ENCODE results near the gene TTBK1.

DNA sequence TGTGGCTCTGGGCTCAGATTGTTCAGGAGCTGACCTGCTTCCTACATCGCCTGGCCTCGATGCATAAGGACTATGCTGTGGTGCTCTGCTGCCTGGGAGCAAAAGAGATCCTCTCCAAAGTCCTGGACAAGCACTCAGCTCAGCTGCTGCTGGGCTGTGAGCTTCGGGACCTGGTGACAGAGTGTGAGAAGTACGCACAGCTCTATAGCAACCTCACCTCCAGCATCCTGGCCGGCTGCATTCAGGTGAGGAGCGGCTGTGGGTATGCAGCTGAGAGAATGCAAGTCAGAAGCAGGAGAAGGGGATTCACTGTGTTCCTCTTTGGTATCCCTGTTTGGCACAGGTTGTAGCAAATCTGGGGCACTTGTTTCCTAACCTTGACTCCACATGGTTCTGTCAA, 43.4 kb upstream of the TTBK1 start:
- TF ChIP-seq, protein P1, sequence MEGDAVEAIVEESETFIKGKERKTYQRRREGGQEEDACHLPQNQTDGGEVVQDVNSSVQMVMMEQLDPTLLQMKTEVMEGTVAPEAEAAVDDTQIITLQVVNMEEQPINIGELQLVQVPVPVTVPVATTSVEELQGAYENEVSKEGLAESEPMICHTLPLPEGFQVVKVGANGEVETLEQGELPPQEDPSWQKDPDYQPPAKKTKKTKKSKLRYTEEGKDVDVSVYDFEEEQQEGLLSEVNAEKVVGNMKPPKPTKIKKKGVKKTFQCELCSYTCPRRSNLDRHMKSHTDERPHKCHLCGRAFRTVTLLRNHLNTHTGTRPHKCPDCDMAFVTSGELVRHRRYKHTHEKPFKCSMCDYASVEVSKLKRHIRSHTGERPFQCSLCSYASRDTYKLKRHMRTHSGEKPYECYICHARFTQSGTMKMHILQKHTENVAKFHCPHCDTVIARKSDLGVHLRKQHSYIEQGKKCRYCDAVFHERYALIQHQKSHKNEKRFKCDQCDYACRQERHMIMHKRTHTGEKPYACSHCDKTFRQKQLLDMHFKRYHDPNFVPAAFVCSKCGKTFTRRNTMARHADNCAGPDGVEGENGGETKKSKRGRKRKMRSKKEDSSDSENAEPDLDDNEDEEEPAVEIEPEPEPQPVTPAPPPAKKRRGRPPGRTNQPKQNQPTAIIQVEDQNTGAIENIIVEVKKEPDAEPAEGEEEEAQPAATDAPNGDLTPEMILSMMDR (IDR thresholded peaks at IDR 0.05 in 8 of 11, conservative IDR thresholded peaks at IDR 0.05 in 3 of 11) = no peak
- TF ChIP-seq POLR2A (IDR thresholded peaks at IDR 0.05) (no peak), POLR2AphosphoS5 (IDR thresholded peaks at IDR 0.05) (no peak)
